ENCODE data around the gene TTC21A. TPM values are rescaled to one million over a fixed set of nuclear protein-coding genes. Genes with fewer than 3 reads are reported as not detected.

TTC21A gene
- total and polyA plus RNA-seq, 7 donors: 0.52 to 1.2 (median 0.92) TPM

GRCh38 chr3:39185959-39186691 lies 78.6 kb downstream of the TTC21A start:
- Histone ChIP-seq H3K9me3 (no peaks in the 10 kb centered on the region), H3K36me3 (ENCODE audit: insufficient read depth in 1 of 2, low read depth in 1 of 2) (peaks cover 0 to 65% of the 10 kb centered on the region in 2 donors), H3K27me3 (ENCODE audit: insufficient read depth in 3 of 3, low read length in 2 of 3) (no peaks in the 10 kb centered on the region), H3K4me3 (peak overlapping the region; percentile 75), H3K4me1 (peaks cover 43% of the 10 kb centered on the region), H3K27ac (peak overlapping the region; percentile 64)
- no peak for TF ChIP-seq CTCF (IDR thresholded peaks at IDR 0.05)
- intact Hi-C loops (cut with DNase I): loop anchor here in 1 of 2 donors (5.0 kb wide), 1 partner anchor 101 kb away; no protein-coding TSS in a partner anchor
- 62 to 69% (median 68%) methylated on average over 14 of the region's 14 CpGs for WGBS, 3 donors
- ATAC-seq (no peak), DNase-seq (no peak)

GRCh38 chr3:39186692-39187151 lies 79.2 kb downstream of the TTC21A start:
- Histone ChIP-seq H3K9me3 (no peaks in the 10 kb centered on the region), H3K27me3 (ENCODE audit: insufficient read depth in 3 of 3, low read length in 2 of 3) (no peaks in the 10 kb centered on the region), H3K4me3 (peak overlapping the region; percentile 75), H3K4me1 (peaks cover 43% of the 10 kb centered on the region), H3K36me3 (ENCODE audit: insufficient read depth in 1 of 2, low read depth in 1 of 2) (peaks cover 0 to 65% of the 10 kb centered on the region in 2 donors), H3K27ac (peak overlapping the region; percentile 91)
- peak in 1 of 2 donors; percentile 59 for DNase-seq
- TF ChIP-seq CTCF (IDR thresholded peaks at IDR 0.05): no peak
- WGBS, 3 donors: 34 to 47% (median 36%) methylated on average over 11 of the region's 11 CpGs
- intact Hi-C loops (cut with DNase I): loop anchor here in 1 of 2 donors (5.0 kb wide), 1 partner anchor 101 kb away; no protein-coding TSS in a partner anchor
- no peak for ATAC-seq

GRCh38 chr3:39187372-39188155 lies 80.1 kb downstream of the TTC21A start:
- Histone ChIP-seq H3K27me3 (ENCODE audit: insufficient read depth in 3 of 3, low read length in 2 of 3) (no peaks in the 10 kb centered on the region), H3K4me1 (peaks cover 43% of the 10 kb centered on the region), H3K27ac (peak overlapping the region; percentile 91), H3K9me3 (no peaks in the 10 kb centered on the region), H3K4me3 (peak overlapping the region; percentile 75), H3K36me3 (ENCODE audit: insufficient read depth in 1 of 2, low read depth in 1 of 2) (peaks cover 0 to 65% of the 10 kb centered on the region in 2 donors)
- intact Hi-C loops (cut with DNase I): loop anchor here in 1 of 2 donors (5.0 kb wide), 1 partner anchor 100 kb away; no protein-coding TSS in a partner anchor
- TF ChIP-seq CTCF (IDR thresholded peaks at IDR 0.05): no peak
- no peak for ATAC-seq
- no peak for DNase-seq
- 78 to 88% (median 81%) methylated on average over 23 of the region's 23 CpGs for WGBS, 3 donors

Other genes with a start within 250 kb of the TTC21A start
- under 1 TPM in 1 of 4 donors, not detected in 3; 0.05 TPM for gene SCN11A, start 55.7 kb upstream of the TTC21A start, total RNA-seq
- gene SCN11A, start 55.7 kb upstream of the TTC21A start, polyA plus RNA-seq: under 1 TPM in 2 of 3 donors, not detected in 1; 0.03 to 0.04 TPM
- 10 to 100 TPM; 16.0 to 27.6 (median 21.6) TPM for gene WDR48, start 55.7 kb upstream of the TTC21A start, total RNA-seq
- gene WDR48, start 55.7 kb upstream of the TTC21A start, polyA plus RNA-seq: 10 to 100 TPM in 2 of 3 donors, 1 to 10 TPM in 1; 8.7 to 14.8 (median 10.8) TPM
- 10 to 100 TPM; 34.3 to 46.7 (median 42.6) TPM for gene GORASP1, start 53 bp upstream of the TTC21A start, total RNA-seq
- 10 to 100 TPM; 27.3 to 37.3 (median 34.4) TPM for gene GORASP1, start 53 bp upstream of the TTC21A start, polyA plus RNA-seq
- 10 to 100 TPM in 3 of 4 donors, 1 to 10 TPM in 1; 8.5 to 41.8 (median 30.0) TPM for gene CSRNP1, start 45.9 kb downstream of the TTC21A start, total RNA-seq
- 10 to 100 TPM; 10.1 to 66.4 (median 14.0) TPM for gene CSRNP1, start 45.9 kb downstream of the TTC21A start, polyA plus RNA-seq
- gene XIRP1, start 84.9 kb downstream of the TTC21A start, total RNA-seq: 1,000 to 10,000 TPM in 1 of 4 donors, 100 to 1,000 TPM in 3; 601 to 2,126 (median 834) TPM
- 100 to 1,000 TPM; 111 to 561 (median 523) TPM for gene XIRP1, start 84.9 kb downstream of the TTC21A start, polyA plus RNA-seq
- gene CX3CR1, start 172.4 kb downstream of the TTC21A start, total RNA-seq: 1 to 10 TPM in 2 of 4 donors, under 1 TPM in 2; 0.55 to 1.9 (median 1.3) TPM
- gene CX3CR1, start 172.4 kb downstream of the TTC21A start, polyA plus RNA-seq: under 1 TPM; 0.03 to 0.26 (median 0.12) TPM
- not detected for gene CCR8, start 222.0 kb downstream of the TTC21A start, total RNA-seq
- gene CCR8, start 222.0 kb downstream of the TTC21A start, polyA plus RNA-seq: not detected

Measured in psoas muscle (tissue), 8 donors.